Measurements from ENCODE around the gene SLC15A4.

The SLC15A4 gene

GRCh38 chr12:128745772-128746689, 77.7 kb downstream of the SLC15A4 start:
- ATAC-seq: no peak
- no peak for TF ChIP-seq SNAI2 (CRISPR knock-in tag; IDR thresholded peaks at IDR 0.05)
- no peak for TF ChIP-seq ARNTL (CRISPR knock-in tag; IDR thresholded peaks at IDR 0.05; ENCODE audit: borderline replicate concordance, low read depth)
- TF ChIP-seq CSDC2 (CRISPR knock-in tag; IDR thresholded peaks at IDR 0.05): no peak
- TF ChIP-seq ISL1 (CRISPR knock-in tag; IDR thresholded peaks at IDR 0.05): no peak
- TF ChIP-seq ZNF70 (CRISPR knock-in tag; IDR thresholded peaks at IDR 0.05): no peak
- TF ChIP-seq OSR1 (CRISPR knock-in tag; IDR thresholded peaks at IDR 0.05): no peak
- TF ChIP-seq PPARA (CRISPR knock-in tag; IDR thresholded peaks at IDR 0.05; ENCODE audit: borderline replicate concordance): no peak
- TF ChIP-seq GLIS3 (CRISPR knock-in tag; IDR thresholded peaks at IDR 0.05): no peak
- no peak for TF ChIP-seq ZNF565 (CRISPR knock-in tag; conservative IDR thresholded peaks at IDR 0.05; ENCODE audit: low read depth)
- TF ChIP-seq CSRNP3 (CRISPR knock-in tag; IDR thresholded peaks at IDR 0.05): no peak
- no peak for TF ChIP-seq ZNF8 (CRISPR knock-in tag; IDR thresholded peaks at IDR 0.05)
- TF ChIP-seq TOX (CRISPR knock-in tag; IDR thresholded peaks at IDR 0.05; ENCODE audit: borderline replicate concordance): no peak
- TF ChIP-seq, protein P1, sequence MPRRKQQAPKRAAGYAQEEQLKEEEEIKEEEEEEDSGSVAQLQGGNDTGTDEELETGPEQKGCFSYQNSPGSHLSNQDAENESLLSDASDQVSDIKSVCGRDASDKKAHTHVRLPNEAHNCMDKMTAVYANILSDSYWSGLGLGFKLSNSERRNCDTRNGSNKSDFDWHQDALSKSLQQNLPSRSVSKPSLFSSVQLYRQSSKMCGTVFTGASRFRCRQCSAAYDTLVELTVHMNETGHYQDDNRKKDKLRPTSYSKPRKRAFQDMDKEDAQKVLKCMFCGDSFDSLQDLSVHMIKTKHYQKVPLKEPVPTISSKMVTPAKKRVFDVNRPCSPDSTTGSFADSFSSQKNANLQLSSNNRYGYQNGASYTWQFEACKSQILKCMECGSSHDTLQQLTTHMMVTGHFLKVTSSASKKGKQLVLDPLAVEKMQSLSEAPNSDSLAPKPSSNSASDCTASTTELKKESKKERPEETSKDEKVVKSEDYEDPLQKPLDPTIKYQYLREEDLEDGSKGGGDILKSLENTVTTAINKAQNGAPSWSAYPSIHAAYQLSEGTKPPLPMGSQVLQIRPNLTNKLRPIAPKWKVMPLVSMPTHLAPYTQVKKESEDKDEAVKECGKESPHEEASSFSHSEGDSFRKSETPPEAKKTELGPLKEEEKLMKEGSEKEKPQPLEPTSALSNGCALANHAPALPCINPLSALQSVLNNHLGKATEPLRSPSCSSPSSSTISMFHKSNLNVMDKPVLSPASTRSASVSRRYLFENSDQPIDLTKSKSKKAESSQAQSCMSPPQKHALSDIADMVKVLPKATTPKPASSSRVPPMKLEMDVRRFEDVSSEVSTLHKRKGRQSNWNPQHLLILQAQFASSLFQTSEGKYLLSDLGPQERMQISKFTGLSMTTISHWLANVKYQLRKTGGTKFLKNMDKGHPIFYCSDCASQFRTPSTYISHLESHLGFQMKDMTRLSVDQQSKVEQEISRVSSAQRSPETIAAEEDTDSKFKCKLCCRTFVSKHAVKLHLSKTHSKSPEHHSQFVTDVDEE (CRISPR knock-in tag; IDR thresholded peaks at IDR 0.05): no peak
- TF ChIP-seq, protein P2, sequence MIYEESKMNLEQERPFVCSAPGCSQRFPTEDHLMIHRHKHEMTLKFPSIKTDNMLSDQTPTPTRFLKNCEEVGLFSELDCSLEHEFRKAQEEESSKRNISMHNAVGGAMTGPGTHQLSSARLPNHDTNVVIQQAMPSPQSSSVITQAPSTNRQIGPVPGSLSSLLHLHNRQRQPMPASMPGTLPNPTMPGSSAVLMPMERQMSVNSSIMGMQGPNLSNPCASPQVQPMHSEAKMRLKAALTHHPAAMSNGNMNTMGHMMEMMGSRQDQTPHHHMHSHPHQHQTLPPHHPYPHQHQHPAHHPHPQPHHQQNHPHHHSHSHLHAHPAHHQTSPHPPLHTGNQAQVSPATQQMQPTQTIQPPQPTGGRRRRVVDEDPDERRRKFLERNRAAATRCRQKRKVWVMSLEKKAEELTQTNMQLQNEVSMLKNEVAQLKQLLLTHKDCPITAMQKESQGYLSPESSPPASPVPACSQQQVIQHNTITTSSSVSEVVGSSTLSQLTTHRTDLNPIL (CRISPR knock-in tag; IDR thresholded peaks at IDR 0.05; ENCODE audit: low read depth): no peak
- TF ChIP-seq, protein P3, sequence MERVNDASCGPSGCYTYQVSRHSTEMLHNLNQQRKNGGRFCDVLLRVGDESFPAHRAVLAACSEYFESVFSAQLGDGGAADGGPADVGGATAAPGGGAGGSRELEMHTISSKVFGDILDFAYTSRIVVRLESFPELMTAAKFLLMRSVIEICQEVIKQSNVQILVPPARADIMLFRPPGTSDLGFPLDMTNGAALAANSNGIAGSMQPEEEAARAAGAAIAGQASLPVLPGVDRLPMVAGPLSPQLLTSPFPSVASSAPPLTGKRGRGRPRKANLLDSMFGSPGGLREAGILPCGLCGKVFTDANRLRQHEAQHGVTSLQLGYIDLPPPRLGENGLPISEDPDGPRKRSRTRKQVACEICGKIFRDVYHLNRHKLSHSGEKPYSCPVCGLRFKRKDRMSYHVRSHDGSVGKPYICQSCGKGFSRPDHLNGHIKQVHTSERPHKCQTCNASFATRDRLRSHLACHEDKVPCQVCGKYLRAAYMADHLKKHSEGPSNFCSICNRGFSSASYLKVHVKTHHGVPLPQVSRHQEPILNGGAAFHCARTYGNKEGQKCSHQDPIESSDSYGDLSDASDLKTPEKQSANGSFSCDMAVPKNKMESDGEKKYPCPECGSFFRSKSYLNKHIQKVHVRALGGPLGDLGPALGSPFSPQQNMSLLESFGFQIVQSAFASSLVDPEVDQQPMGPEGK (CRISPR knock-in tag; IDR thresholded peaks at IDR 0.05; ENCODE audit: borderline replicate concordance): no peak

GRCh38 chr12:128743916-128744315, 79.8 kb downstream of the SLC15A4 start:
- ATAC-seq: no peak
- TF ChIP-seq RARB (CRISPR knock-in tag; IDR thresholded peaks at IDR 0.05) (no peak), TCF4 (CRISPR knock-in tag; IDR thresholded peaks at IDR 0.05; ENCODE audit: borderline replicate concordance) (no peak), ZFP30 (CRISPR knock-in tag; IDR thresholded peaks at IDR 0.05) (no peak), PPARA (CRISPR knock-in tag; IDR thresholded peaks at IDR 0.05; ENCODE audit: borderline replicate concordance) (no peak), GLIS3 (CRISPR knock-in tag; IDR thresholded peaks at IDR 0.05) (no peak), ARNTL (CRISPR knock-in tag; IDR thresholded peaks at IDR 0.05; ENCODE audit: borderline replicate concordance, low read depth) (no peak), OSR1 (CRISPR knock-in tag; IDR thresholded peaks at IDR 0.05) (no peak)
- TF ChIP-seq, protein P2 (CRISPR knock-in tag; IDR thresholded peaks at IDR 0.05; ENCODE audit: low read depth): no peak

All from SK-N-SH treated with all-trans-retinoic acid at 6 μM for 48 hours (cell line).